Esophagus muscularis mucosa (tissue), 4 donors: ENCODE measurements around the gene TP63.

Experiments
- EP300 ChIP-seq: sonication (generic); formaldehyde crosslinking; IDR thresholded peaks from one replicate; pipeline ENCODE4 v1.6.1; 2017; ENCODE audit warnings: antibody characterized with exemption
- POLR2A ChIP-seq: fragments of 450-650 bp; IDR thresholded peaks from one replicate; pipeline ENCODE4 v1.6.1; 2017; ENCODE audit warnings: antibody characterized with exemption, moderate library complexity, mild to moderate bottlenecking, low read depth
- TF ChIP-seq, protein P1 (sequence below), 3 experiments: fragments of 200-600 bp in 2 of 3; fragments of 450-650 bp in 1 of 3; sonication (generic) in 2 of 3; IDR thresholded peaks; one replicate each; pipeline ENCODE4 v1.5.1; 2017 to 2019; ENCODE audit warnings: antibody characterized with exemption in 3 of 3, mild to moderate bottlenecking in 2 of 3, moderate library complexity in 1 of 3

DNA sequence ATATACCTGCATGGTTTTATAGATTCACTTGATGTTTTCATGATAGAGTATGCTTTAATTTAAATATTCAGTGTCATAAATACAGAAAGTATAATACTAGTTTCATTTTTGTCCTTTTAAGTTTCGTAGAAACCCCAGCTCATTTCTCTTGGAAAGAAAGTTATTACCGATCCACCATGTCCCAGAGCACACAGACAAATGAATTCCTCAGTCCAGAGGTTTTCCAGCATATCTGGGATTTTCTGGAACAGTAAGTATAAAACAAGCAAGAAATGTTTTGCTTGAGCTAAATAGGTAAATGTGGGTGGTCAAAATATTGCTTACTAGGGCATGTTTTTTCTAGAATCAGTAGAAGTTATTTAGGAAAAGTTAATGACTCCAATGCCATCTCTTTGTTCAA is 106.4 kb downstream of the TP63 start:
- TF ChIP-seq POLR2A (no peak), EP300 (no peak)
- TF ChIP-seq, protein P1, sequence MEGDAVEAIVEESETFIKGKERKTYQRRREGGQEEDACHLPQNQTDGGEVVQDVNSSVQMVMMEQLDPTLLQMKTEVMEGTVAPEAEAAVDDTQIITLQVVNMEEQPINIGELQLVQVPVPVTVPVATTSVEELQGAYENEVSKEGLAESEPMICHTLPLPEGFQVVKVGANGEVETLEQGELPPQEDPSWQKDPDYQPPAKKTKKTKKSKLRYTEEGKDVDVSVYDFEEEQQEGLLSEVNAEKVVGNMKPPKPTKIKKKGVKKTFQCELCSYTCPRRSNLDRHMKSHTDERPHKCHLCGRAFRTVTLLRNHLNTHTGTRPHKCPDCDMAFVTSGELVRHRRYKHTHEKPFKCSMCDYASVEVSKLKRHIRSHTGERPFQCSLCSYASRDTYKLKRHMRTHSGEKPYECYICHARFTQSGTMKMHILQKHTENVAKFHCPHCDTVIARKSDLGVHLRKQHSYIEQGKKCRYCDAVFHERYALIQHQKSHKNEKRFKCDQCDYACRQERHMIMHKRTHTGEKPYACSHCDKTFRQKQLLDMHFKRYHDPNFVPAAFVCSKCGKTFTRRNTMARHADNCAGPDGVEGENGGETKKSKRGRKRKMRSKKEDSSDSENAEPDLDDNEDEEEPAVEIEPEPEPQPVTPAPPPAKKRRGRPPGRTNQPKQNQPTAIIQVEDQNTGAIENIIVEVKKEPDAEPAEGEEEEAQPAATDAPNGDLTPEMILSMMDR (IDR thresholded peaks at IDR 0.05) = no peak
